LoVo (cell line): Measurements from ENCODE around the gene RNF213.

Experiments
- DNase-seq: peaks from one replicate; pipeline ENCODE4 v3.0.0-alpha.2; 2016; ENCODE audit warnings: low spot score

The RNF213 gene

DNA sequence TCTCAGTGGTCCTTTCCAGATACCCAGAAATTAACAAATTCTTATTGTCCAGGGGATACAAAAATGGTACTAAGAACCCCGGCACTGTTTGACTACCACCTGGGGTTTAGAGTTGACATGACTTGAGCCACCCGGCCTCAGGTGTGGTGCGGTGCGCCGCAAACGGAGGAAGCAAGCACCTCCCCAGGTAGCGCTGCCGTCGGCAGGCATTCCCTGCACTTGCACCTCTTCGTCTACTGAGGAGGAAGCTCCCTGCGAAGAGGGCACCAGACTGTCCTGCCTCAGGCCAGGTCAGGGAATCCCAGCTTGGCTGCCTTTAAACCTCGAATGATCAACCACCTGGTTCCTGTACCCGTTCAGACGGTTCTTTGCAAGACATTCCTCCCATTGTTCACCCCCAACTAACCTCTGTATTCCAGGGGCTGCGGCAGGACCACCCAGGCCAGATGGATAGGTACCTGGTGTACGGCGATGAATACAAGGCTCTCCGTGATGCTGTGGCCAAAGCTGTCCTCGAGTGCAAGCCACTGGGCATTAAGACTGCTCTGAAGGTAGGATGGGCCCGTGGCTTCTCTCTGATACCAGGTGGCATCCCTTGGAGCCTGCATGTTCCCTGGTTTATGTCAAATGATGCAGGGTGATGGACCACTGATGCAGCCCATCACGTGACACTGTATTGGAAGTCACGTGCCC lies 113.5 kb downstream of the RNF213 start:
- no peak for DNase-seq

- DNase-seq, result no peak
Observed at GRCh38 chr17:80374732-80375585, 114.3 kb downstream of the RNF213 start.

GRCh38 chr17:80376531-80376930 lies 115.9 kb downstream of the RNF213 start:
- DNase-seq, result no peak

GRCh38 chr17:80377798-80378197 lies 117.1 kb downstream of the RNF213 start:
- no peak for DNase-seq

- DNase-seq, result no peak
Observed at GRCh38 chr17:80379348-80379747, 118.7 kb downstream of the RNF213 start.

GRCh38 chr17:80380068-80380467 lies 119.4 kb downstream of the RNF213 start:
- DNase-seq, result no peak

- no peak for DNase-seq
Observed at GRCh38 chr17:80380555-80381002, 119.9 kb downstream of the RNF213 start.

- DNase-seq, result no peak
Observed at GRCh38 chr17:80381416-80381923, 120.8 kb downstream of the RNF213 start.

GRCh38 chr17:80382446-80382845 lies 121.8 kb downstream of the RNF213 start:
- no peak for DNase-seq

- DNase-seq, result no peak
Observed at GRCh38 chr17:80382956-80383355, 122.3 kb downstream of the RNF213 start.

DNA sequence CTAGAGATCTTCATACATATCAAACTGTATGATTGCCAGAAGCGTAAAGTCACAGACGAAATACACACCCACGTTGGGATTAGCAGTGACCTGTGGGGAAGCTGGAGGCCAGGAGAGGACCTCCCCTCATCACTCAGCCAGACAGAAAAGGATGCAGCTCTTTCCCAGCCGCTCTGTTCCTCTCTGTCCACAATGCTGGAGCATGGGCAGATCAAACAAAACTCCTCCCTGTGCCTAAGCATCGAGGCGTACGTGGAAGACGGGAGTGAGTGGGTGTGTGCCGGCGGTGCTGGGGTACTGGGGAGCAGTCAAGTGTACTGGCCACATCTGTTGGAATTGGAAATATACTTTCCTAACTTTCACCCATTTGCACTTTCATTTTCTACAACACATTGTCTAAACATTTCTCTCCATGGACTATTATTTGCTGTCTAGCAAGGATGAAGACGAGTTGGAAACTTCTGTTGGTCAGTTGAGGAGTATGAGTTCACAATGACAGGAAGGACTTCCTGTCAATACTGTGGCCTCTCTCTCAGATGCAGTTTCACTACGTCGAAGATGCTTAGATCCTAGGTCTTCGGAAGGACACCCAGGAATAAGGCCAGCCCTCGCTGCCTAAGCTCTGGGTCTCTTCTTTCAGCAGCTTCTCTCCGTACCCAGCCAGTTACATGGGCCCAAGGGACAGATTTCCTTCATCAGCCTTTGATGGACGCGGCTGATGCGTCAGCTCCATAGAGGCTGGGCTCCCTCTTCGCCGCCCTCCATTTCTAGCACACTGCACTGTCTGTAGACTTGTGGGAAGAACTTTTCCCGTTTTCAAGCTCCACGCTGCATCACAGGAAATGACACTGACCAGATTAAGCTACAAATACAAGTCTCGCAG lies 123.7 kb downstream of the RNF213 start:
- DNase-seq, result no peak

- DNase-seq, result no peak
Observed at GRCh38 chr17:80385046-80385445, 124.4 kb downstream of the RNF213 start.

GRCh38 chr17:80386341-80386740 lies 125.7 kb downstream of the RNF213 start:
- DNase-seq, result no peak

DNA sequence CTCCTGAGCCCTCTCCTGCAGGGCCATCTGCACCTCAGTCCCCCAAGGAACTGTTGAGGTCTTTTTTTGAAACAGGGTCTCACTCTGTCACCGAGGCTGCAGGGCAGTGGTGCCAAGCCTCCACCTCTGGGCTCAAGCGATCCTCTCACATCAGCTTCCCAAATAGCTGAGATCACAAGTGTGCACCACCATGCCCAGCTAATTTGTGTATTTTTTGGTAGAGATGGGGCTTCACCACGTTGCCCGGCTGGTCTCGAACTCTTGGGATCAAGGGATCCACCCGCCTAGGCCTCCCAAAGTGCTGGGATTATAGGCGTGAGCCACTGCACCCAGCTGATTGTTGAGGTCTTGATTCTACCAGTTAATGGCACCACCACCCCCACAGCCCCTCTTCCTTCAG lies 126.4 kb downstream of the RNF213 start:
- DNase-seq, result no peak

GRCh38 chr17:80388175-80388574 lies 127.5 kb downstream of the RNF213 start:
- no peak for DNase-seq

DNA sequence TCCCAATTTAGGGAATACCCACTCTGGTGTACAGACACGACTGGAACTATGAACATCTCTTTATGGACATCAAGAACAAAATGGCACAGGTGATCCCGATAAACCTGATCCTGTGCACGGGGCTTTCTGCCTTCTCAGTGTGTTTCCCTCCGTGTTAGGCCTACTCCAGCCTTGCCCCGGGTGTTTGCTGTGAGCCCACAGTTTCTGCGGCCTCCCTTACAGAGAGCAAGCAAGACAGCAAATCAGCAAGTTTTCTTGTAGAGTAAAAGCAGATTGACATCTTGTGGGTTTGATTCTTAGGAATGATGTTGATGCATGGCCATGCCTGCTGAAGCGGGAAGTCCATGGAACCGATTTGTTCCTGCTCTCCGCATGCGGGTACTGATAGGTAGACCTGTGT lies 127.9 kb downstream of the RNF213 start:
- no peak for DNase-seq

GRCh38 chr17:80389011-80389995 lies 128.7 kb downstream of the RNF213 start:
- no peak for DNase-seq

- no peak for DNase-seq
Observed at GRCh38 chr17:80393241-80393890, 132.7 kb downstream of the RNF213 start.

DNA sequence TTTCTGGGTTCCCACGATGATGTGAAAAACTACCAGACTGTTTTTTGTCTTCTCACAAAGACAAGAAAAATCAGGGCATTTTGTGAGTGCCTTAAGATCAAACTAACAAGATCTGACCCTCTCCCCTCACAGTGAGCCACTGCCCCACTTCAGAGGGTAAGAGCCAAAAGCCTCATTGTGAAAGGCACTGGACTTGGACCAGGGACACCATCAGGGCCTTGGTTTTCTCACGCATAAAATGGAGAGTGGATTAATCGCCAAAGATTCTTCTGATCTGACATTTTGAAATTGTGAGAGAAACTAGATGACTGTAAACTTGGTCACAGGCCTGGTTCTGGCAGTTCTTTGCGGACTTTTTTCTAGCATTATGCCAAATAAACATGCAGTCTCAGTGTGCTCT lies 133.3 kb downstream of the RNF213 start:
- DNase-seq, result no peak

- no peak for DNase-seq
Observed at GRCh38 chr17:80394629-80395216, 134.1 kb downstream of the RNF213 start.
